Dermis blood vessel endothelial cell (primary cell): Measurements from ENCODE around the gene ANKRD55. TPM values are rescaled to one million over a fixed set of nuclear protein-coding genes. Genes with fewer than 3 reads are reported as not detected.
"Not testable (repeated sequence)": the region's sequence is repeated elsewhere in the genome, so short reads cannot be mapped to it uniquely, and the experiment has no call there.

ENCODE experiments used
- DNase-seq: peaks from one replicate; pipeline ENCODE4 v3.0.0; 2010
- total RNA-seq: library from RNA; depleted of rRNA; stranded (reverse); fragments of >200 nt; gene quantifications from 2 replicates; pipeline ENCODE4 v1.2.3, GENCODE V29; 2014

Gene ANKRD55
- total RNA-seq, 1 donor from 2014 or later = 1.2 TPM

- DNase-seq = no peak
Measured at GRCh38 chr5:56166671-56167385, 66.3 kb downstream of the ANKRD55 start.

DNA sequence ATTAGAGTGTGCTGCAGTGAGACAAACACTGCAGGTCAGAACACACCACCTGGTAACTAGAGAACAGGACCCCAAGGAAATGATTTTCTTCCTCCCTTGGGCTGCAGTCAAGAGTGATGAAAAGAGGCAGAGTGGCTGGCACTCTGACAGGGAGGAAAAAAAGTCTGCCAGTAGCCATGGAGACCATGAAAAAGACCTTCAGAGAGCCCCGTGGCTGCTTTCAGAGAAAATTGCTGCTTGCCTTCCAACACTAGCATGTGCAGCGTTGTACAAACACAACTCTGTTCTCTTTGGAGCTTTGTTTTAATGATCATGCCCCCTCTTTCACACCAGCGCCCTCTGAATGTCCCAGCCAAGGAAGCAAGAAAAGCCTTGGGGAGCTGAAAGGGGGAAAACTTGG, 68.8 kb downstream of the ANKRD55 start:
- peak; percentile 58 for DNase-seq

DNA sequence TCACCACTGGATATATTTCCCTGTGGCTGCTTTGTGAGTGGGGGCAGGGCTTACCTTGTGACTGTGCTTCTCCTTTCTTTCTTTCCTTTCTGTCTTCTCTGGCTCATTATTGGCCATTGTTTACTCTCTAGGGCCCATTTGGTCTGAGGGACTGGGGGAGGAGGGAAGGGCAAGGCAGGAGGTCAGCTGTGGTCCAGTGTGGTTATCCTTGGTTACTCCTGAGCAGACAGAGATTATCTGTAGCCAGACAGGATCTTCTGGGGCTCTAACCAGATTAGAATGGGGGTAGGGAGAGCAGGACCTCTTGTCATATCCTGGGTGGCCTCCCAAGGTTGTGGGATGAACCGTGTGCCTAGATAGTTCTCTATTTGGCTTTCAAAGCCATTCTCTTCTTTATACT, 71.2 kb downstream of the ANKRD55 start:
- DNase-seq = no peak

DNA sequence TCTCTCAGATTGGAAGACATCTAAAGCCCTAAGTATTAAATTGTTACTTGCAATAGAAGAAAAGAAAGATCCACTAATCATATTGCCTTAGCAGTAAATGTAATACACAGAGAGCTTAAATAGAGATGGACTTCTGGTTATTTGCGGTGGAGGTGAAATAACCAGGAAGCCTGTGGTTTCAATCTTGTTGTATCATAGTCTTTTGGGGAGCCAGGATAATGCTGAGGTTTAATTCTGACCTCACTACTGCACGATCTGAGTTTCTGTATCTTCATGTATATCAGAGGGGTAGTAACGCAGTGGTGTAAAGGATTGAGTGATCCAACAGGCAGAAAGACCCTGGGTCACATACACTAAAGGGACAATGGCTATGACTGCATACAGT, 71.7 kb downstream of the ANKRD55 start:
- DNase-seq = no peak

DNA sequence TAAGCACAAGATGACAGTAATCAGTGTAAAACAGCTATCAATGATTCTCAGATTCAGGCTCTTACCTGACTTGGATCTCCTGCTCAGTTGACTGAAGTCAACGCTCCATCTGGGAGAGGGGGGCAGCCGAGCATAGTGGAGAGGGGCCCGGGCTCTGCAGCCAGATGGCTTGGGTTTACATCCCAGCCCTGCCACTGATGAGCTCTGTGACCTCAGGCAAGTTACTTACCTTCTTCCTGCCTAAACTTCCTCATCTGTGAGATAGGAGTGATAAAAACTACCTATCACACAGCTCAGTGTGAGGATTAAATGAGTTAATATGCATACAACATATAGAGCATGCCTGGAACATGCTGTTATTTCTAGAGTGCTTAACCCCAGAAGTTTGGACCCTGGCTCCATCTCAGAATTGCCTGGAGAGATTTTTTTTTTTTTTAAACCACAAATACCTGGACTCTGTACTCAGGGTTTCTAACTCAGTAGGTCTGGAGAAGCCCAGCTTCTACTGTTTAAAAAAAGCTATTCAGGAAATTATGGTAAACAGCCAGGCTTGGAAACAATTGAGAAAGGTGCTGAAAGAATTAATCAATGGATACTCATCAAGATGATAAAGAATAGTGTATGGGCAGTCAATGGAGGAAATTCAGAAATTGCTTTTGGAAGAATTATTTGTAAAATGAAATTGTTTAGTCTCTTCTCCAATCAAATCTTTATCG, 72.2 kb downstream of the ANKRD55 start:
- no peak for DNase-seq

DNA sequence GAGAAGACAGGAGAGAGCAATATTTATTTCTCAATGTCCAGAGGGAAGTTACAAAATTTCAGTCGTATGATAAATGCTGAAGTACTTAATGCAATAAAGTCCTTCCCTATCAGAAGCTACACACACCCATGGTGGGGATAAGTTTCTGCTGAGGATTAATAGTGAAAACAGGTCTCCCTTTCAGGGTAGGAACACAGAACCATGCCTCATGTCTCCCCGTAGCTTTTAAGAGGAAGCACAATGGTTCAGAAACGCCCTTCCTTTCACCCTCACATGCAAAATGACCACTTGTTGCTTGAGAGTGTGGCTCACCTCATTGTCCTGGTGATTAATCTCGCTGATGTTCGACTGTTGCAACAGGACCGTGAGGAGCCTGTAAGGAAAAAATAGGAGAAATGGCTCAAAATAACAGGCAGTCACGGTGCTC, 73.6 kb downstream of the ANKRD55 start:
- DNase-seq = no peak

DNA sequence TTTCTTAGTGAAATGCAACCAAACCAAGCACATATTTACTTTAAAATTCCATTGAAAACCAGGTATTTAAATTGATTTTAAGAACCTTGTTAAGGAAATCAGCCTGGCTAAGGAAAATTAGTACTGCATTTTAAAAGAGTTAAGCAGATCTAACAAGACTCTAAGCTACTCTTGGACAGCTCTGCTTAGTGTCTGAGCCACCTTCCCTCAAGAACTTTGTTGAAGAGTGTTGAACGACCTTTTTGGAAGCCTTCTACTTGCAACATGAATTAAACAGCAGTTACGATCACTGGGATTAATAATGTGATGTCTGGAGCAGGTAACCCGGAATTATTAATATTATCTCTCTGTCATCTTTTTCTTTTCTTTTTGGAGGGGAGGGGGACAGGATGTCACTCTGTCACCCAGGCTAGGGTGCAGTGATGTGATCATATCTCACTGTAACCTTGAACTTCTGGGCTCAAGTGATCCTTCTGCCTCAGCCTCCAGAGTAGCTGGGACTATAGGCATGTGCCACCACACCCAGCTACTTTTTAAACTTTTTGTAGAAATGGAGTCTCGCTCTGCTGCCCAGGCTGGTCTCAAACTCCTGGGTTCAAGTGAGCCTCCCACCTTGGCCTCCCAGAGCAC, 74.7 kb downstream of the ANKRD55 start:
- DNase-seq = no peak

DNA sequence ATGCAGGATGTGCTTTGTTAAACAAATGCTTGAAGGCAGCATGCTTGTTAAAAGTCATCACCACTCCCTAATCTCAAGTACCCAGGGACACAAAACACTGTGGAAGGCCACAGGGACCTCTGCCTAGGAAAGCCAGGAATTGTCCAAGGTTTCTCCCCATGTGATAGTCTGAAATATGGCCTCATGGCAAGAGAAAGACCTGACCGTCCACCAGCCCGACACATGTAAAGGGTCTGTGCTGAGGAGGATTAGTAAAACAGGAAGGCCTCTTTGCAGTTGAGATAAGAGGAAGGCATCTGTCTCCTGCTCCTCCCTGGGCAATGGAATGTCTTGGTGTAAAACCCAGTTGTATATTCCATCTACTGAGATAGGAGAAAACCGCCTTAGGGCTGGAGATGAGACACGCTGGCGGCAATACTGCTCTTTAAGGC, 75.9 kb downstream of the ANKRD55 start:
- DNase-seq = not testable (repeated sequence)

GRCh38 chr5:56156585-56157190, 76.4 kb downstream of the ANKRD55 start:
- not testable (repeated sequence) for DNase-seq

DNA sequence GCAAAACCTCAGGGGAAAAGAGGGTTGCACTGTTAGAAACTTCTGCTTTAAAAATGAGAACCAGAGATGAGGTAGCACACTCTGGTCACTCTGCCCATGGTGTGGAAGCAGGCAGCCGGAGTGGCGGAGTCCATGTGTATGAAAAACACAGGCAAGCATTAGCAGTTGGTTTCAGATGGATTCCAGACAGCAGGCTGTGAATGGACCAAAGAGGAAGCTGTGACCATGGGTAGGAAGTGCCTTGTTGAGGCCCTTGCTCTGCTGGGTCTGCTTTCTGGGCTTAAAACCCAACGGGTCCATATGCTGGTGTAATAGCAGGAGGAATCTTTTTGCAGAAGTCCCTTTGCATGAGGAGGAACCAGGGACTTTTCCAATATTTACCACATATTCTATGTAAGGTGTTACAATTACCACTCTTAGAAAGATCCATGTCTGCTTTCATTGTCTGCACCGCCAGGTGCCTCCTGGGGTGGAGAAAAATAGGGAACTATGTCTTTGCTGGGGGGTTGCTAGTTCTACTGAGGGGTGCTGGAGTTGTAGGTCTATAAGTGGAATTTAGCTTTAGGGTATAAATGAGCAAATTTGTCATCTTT, 77.0 kb downstream of the ANKRD55 start:
- DNase-seq = no peak

- no peak for DNase-seq
Measured at GRCh38 chr5:56154732-56155484, 78.2 kb downstream of the ANKRD55 start.

DNA sequence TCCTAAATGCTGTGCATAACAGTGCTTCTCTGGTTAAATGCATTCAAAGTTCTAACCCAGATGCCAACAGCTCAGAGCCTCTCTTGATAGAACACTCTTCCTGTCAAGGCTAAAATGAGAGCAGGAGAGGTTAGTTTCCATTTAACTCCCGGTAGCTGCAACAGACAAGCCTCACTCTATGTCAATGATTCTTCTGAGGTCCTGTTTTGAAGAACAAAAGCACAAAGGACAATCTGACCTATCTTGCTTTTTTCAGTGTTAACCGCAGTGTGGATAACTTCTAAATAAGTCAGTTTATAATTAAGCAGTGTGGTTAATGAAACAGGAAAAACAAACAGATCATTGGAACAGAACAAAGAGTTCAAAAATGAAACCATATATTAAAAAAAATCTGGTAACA, 80.7 kb downstream of the ANKRD55 start:
- peak; percentile 42 for DNase-seq

DNA sequence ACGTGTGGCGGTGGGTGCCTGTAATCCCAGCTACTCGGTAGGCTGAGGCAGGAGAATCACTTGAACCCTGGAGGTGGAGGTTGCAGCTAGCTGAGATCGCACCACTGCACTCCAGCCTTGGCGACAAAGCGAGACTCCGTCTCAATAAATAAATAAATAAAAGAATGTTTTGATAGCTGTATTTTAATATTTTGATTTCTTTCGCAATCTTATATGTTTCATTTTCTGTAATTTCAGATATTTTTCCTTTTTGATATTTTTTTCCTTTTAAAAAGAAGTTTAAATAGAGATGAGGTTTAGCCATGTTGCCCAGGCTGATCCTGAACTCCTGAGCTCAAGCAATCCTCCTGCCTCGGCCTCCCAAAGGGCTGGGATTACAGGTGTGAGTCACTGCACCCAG, 82.4 kb downstream of the ANKRD55 start:
- not testable (repeated sequence) for DNase-seq

DNA sequence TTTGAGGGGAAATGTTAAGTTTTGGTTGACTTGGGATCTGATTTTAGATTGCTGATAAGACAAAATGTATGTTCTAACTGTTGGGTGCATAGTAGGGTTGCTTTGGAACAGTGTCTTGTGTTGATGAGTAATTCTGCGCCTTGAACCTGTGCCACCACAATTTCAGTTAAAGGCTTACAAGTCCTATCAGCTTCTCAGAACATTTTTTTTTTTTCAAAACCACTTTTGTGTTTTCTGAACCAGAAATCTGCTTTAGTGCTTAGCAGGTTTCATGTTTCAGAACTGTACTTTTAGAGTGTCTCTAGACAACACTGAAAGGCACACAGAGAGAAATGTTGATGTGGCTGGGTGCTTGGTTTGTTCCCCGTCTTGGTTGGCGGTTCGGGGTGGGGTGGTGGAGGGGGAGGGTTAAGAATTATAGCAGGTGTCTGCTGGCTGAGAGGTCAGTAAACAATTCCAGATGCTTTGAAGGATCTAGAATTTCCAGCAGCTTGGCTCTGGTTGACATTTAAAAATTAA, 84.6 kb downstream of the ANKRD55 start:
- DNase-seq = no peak

DNA sequence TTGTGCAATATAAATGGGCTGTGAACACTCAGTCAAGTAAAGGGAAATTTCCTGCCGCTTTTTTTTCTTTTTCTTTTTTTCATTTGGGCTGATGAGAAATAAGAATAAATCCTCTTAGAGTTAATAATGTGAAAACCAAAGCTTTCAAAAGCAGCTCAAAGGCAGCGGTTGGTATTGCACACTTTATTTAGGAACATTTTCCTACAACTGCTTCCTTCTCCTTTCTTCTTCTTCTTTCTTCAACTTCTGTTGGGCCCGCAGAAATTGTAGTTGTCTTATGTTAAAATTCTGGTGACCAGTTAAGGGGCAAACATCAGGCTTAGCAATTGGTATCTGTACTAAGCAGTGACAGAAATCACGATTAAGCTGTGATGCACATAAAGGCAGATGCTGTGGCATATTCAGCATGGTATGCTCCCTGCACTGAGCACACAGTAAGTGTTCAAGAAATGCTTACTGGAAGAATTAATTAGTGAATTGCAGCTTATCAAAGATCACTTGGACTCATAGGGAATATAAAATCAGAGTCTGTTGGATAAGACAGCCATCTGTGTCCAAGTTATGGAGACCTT, 85.4 kb downstream of the ANKRD55 start:
- DNase-seq = no peak

- DNase-seq = no peak
Measured at GRCh38 chr5:56147106-56147505, 86.0 kb downstream of the ANKRD55 start.

DNA sequence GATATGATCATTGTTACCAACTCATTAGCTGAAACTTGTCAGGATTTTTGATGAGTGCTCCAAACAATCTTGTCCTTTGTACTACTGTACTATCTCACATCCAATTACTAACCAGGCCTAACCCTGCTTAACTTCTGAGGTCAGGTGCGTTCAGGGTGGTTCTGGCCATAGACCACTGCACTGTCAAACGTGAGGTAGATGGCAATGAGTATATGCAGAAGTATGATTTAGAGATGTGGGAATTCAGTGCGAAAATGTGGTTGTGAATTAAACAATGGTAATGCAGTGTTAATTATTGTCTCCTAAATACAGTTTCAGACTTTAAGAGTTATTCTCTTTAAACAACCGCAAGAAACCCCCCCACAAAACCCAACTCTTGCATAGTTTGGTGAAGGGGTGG, 86.5 kb downstream of the ANKRD55 start:
- no peak for DNase-seq

- DNase-seq = no peak
Measured at GRCh38 chr5:56145511-56145910, 87.6 kb downstream of the ANKRD55 start.

DNA sequence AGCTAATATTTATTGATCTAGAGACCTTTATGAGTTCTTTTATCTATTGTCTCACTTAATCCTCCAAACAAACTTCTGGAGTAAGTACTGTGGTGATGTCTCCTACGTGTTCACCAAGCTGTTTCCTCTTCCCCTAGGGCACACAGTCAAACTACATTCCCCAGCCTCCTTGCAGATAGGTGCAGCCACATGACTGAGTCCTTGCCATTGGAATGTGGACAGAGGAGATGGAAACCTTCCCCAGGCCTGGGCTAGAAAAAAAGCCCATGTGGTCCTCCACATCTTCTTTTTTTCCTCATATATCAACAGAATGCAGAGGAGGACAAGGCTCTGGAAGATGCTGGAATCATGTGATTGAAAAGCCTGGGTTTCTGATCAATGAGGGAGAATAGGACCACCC, 88.0 kb downstream of the ANKRD55 start:
- DNase-seq = no peak

DNA sequence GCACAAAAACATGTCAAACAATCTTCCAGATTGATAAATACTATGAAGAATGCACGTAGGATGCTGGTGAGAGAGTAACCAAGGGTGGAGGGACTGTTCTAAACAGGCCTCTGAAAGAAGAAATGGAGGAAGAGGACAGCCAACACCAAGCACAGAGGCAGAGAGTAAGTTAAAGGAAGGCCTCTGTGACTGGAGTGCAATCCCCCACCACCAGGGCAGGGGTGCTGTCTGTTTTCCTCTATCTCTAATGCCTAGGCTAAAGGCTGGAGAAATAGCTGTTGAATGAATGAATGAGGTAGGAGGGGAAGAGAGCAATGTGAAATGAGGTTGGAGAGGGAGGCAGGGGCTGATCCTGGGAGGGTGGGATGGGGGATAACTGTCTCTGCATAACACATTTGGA, 88.9 kb downstream of the ANKRD55 start:
- no peak for DNase-seq

- no peak for DNase-seq
Measured at GRCh38 chr5:56143373-56143714, 89.8 kb downstream of the ANKRD55 start.
